Measurements from ENCODE around the gene SYNC.

DNA sequence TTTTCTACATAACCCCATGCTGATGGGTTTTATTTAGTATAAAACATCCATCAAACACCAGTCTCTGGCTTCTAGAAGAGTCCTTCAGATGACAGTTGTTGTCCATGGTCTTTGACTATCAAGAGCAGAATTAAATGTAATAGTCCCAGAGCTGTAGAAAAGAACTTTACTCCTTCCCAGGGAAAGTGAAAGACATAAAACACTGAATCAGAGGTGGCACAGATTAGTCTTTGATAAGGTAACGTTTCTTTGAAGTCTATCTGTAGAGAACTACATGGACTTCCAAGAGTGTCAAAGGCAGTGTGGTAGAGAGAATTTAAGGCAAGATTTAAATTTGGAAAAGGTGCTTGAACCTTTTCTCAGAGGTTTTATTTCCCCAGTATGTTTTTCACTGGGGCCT lies 21.9 kb downstream of the SYNC start:
- TF ChIP-seq, protein P1, sequence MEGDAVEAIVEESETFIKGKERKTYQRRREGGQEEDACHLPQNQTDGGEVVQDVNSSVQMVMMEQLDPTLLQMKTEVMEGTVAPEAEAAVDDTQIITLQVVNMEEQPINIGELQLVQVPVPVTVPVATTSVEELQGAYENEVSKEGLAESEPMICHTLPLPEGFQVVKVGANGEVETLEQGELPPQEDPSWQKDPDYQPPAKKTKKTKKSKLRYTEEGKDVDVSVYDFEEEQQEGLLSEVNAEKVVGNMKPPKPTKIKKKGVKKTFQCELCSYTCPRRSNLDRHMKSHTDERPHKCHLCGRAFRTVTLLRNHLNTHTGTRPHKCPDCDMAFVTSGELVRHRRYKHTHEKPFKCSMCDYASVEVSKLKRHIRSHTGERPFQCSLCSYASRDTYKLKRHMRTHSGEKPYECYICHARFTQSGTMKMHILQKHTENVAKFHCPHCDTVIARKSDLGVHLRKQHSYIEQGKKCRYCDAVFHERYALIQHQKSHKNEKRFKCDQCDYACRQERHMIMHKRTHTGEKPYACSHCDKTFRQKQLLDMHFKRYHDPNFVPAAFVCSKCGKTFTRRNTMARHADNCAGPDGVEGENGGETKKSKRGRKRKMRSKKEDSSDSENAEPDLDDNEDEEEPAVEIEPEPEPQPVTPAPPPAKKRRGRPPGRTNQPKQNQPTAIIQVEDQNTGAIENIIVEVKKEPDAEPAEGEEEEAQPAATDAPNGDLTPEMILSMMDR (IDR thresholded peaks at IDR 0.05; ENCODE audit: low read depth, low read length, poor library complexity, severe bottlenecking) = no peak
- no peak for TF ChIP-seq EZH2phosphoT487 (IDR thresholded peaks at IDR 0.05; ENCODE audit: borderline replicate concordance, low read length)

All from DOHH2 (cell line).